HEK293T (cell line): ENCODE results near the gene FBXW7.

Experiments used
- CTCF ChIA-PET: fragments of 350-600 bp; formaldehyde crosslinking; extraction: SDS; loops from one replicate; lab custom pipeline; 2021; ENCODE audit warnings: antibody characterized with exemption, inconsistent platforms; lab: Yijun Ruan, JAX
- POLR2A ChIA-PET: fragments of 350-600 bp; formaldehyde crosslinking; extraction: SDS; loops from one replicate; lab custom pipeline; 2020; ENCODE audit warnings: antibody characterized with exemption, inconsistent platforms; lab: Yijun Ruan, JAX
- DNase-seq: peaks from one replicate; pipeline ENCODE4 v3.0.0; 2012; ENCODE audit warnings: mixed read lengths; ENCODE audit errors: extremely low spot score
- ARNT ChIP-seq: fragments of 450-650 bp; IDR thresholded peaks from 2 replicates; pipeline ENCODE4 v1.6.1; 2017; ENCODE audit warnings: mild to moderate bottlenecking
- BHLHE40 ChIP-seq: fragments of 450-650 bp; IDR thresholded peaks from 2 replicates; pipeline ENCODE4 v1.6.1; 2016; ENCODE audit warnings: mild to moderate bottlenecking, moderate library complexity, borderline replicate concordance
- CTBP1 ChIP-seq: fragments of 450-650 bp; IDR thresholded peaks from 2 replicates; pipeline ENCODE4 v1.6.1; 2016; ENCODE audit warnings: borderline replicate concordance
- ELF4 ChIP-seq: fragments of 450-650 bp; IDR thresholded peaks from 2 replicates; pipeline ENCODE4 v1.6.1; 2017; ENCODE audit warnings: antibody characterized with exemption
- FOXA1 ChIP-seq: fragments of 450-650 bp; IDR thresholded peaks from 2 replicates; pipeline ENCODE4 v1.6.1; 2016; ENCODE audit warnings: mild to moderate bottlenecking
- FOXK2 ChIP-seq: fragments of 450-650 bp; IDR thresholded peaks from 2 replicates; pipeline ENCODE4 v1.6.1; 2016; ENCODE audit warnings: mild to moderate bottlenecking
- FOXM1 ChIP-seq: fragments of 450-650 bp; IDR thresholded peaks from 2 replicates; pipeline ENCODE4 v1.6.1; 2017; ENCODE audit warnings: mild to moderate bottlenecking, borderline replicate concordance
- HDGF ChIP-seq: fragments of 450-650 bp; IDR thresholded peaks from 2 replicates; pipeline ENCODE4 v1.6.1; 2017; ENCODE audit warnings: antibody characterized with exemption, borderline replicate concordance
- L3MBTL2 ChIP-seq: fragments of 450-650 bp; conservative IDR thresholded peaks from 2 replicates; pipeline ENCODE4 v1.6.1; 2016; ENCODE audit warnings: mild to moderate bottlenecking
- LEF1 ChIP-seq: fragments of 450-650 bp; IDR thresholded peaks from 2 replicates; pipeline ENCODE4 v1.6.1; 2017; ENCODE audit warnings: mild to moderate bottlenecking, borderline replicate concordance
- NFRKB ChIP-seq: fragments of 450-650 bp; IDR thresholded peaks from 2 replicates; pipeline ENCODE4 v1.6.1; 2016; ENCODE audit warnings: mild to moderate bottlenecking, moderate library complexity
- SP1 ChIP-seq: fragments of 450-650 bp; IDR thresholded peaks from 2 replicates; pipeline ENCODE4 v1.6.1; 2017
- SUZ12 ChIP-seq: fragments of 450-650 bp; IDR thresholded peaks from 2 replicates; pipeline ENCODE4 v1.6.1; 2016; ENCODE audit warnings: mild to moderate bottlenecking
- TARDBP ChIP-seq: fragments of 450-650 bp; IDR thresholded peaks from 2 replicates; pipeline ENCODE4 v1.6.1; 2016
- ZNF384 ChIP-seq: fragments of 450-650 bp; IDR thresholded peaks from 2 replicates; pipeline ENCODE4 v1.6.1; 2016
- TF ChIP-seq, protein P1 (sequence below): fragments of 450-650 bp; IDR thresholded peaks from 2 replicates; pipeline ENCODE4 v1.6.1; 2016

The FBXW7 gene

DNA sequence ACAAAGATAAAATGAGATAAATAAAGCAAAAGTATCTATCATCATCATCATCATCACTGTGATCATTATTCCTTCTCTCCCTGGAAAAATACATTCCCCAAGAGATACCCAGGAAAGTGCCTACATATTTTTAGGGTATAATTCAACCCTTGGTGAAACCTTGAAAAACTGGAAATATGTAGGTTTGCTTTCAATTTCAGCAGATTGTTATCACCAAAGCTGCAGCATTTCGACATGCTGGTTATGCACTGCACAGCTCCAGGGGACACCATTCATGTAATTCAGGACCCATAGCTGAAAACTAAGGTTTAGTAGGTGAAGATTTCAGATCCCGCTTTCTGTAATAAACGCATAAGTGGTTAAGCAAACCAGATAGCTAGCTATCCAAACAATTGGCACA, 28.4 kb upstream of the FBXW7 start:
- no peak for DNase-seq
- TF ChIP-seq NFRKB (no peak), HDGF (no peak), FOXM1 (no peak), BHLHE40 (no peak), SP1 (no peak), FOXA1 (no peak), ELF4 (no peak), ZNF384 (no peak), TARDBP (no peak), ARNT (no peak), L3MBTL2 (no peak), SUZ12 (no peak), FOXK2 (no peak), LEF1 (no peak), CTBP1 (no peak)
- TF ChIP-seq, protein P1, sequence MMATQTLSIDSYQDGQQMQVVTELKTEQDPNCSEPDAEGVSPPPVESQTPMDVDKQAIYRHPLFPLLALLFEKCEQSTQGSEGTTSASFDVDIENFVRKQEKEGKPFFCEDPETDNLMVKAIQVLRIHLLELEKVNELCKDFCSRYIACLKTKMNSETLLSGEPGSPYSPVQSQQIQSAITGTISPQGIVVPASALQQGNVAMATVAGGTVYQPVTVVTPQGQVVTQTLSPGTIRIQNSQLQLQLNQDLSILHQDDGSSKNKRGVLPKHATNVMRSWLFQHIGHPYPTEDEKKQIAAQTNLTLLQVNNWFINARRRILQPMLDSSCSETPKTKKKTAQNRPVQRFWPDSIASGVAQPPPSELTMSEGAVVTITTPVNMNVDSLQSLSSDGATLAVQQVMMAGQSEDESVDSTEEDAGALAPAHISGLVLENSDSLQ, result no peak
- POLR2A ChIA-PET, result interaction anchor here (1.3 kb wide), 1 partner anchor 31 kb away, joined by 4 read pairs; no protein-coding TSS in a partner anchor
- CTCF ChIA-PET, result no interaction called here

DNA sequence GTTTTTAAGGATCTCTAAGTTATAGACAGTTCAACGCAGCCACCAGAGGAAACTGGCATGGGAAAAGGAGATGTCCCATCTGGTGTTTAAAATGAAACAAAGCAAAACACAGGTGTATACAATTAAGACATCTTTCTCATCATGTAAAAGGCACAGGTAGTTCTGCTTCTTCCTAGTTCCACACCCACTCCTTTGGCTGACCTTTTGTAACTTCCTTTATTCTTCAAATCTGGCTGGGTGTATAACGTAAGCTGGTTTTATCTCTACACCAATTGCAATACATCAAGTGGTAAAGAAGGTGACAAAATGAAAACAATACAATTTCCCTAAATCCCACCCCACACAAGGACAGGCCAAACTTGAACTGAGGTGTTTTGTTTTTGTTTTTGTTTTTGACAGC, 27.3 kb upstream of the FBXW7 start:
- CTCF ChIA-PET, result no interaction called here
- POLR2A ChIA-PET, result no interaction called here
- no peak for DNase-seq
- TF ChIP-seq BHLHE40 (no peak), SUZ12 (no peak), LEF1 (no peak), TARDBP (no peak), SP1 (no peak), ZNF384 (no peak), L3MBTL2 (no peak), FOXM1 (no peak), HDGF (no peak), ARNT (no peak), FOXA1 (no peak)
- TF ChIP-seq, protein P1, result no peak

DNA sequence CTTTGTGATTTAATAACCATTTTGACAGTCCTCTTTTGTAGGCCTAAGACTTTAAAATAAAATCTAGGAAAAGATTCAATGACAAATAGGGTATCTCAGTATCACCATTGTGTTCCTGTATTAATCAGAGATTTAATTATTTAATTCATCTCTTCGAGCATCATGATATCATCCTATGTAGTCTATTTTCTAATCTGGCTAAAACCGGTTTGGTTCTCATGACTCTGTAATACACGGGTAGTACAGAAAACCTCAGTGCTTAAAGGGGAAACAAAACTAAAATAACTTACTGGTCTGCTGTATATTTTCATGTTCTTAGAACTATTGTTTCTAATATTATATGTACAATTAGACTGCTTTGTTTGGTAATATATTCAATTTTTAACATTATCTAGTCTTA, 23.7 kb upstream of the FBXW7 start:
- CTCF ChIA-PET, result no interaction called here
- no peak for DNase-seq
- POLR2A ChIA-PET, result no interaction called here
- TF ChIP-seq ELF4 (no peak), TARDBP (no peak), SUZ12 (no peak), FOXA1 (no peak), SP1 (no peak), ARNT (no peak), FOXK2 (no peak), NFRKB (no peak), LEF1 (no peak)
- TF ChIP-seq, protein P1, result no peak

DNA sequence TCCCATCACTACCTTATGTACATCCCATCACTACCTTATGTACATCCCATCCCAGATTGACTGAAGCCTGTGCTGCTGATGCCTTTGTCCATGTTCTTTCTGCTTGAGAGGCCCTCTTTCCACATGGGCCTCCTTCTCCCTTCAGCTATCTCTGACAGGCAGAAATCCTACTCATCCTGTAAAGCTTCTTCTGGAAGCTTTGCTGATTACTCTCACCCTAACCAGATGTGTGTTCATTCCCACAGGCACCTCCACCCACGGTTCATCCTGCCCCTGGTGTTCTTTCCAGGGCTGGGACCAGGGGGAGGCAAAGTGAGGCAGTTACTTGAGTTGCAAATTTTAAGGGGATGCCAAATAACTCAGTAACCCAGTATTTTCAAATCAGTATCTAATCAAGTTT, 22.5 kb upstream of the FBXW7 start:
- no peak for DNase-seq
- POLR2A ChIA-PET, result no interaction called here
- CTCF ChIA-PET, result no interaction called here
- no peak for TF ChIP-seq ARNT

DNA sequence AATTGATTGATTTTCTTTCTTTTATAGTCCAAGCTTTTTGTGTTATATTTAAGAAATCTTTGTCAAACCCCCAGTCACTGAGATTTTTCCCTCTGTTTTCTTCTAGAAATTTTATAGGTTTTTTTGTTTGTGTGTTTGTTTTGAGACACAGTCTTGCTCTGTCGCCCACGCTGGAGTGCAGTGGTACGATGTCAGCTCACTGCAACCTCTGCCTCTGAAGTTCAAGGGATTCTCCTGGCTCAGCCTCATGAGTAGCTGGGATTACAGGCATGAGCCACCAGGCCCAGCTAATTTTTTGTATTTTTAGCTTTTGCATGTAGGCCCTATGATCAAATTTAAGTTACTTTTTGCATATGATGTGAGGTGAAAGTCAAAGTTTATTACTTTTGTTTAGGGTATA, 20.9 kb upstream of the FBXW7 start:
- TF ChIP-seq ZNF384 (no peak), HDGF (no peak), CTBP1 (no peak), BHLHE40 (no peak), SP1 (no peak), ELF4 (no peak), FOXK2 (no peak)
- CTCF ChIA-PET, result interaction anchor here (0.6 kb wide), 1 partner anchor 49 kb away, joined by 4 read pairs; no protein-coding TSS in a partner anchor
- POLR2A ChIA-PET, result no interaction called here
- no peak for DNase-seq

- ChIA-PET POLR2A (no interaction called here), CTCF (interaction anchor here (0.6 kb wide), 1 partner anchor 50 kb away, joined by 4 read pairs; no protein-coding TSS in a partner anchor)
- no peak for TF ChIP-seq LEF1
- no peak for TF ChIP-seq SUZ12
- no peak for TF ChIP-seq HDGF
- TF ChIP-seq NFRKB, result no peak
- no peak for TF ChIP-seq SP1
- TF ChIP-seq, protein P1, result no peak
- TF ChIP-seq L3MBTL2, result no peak
- no peak for TF ChIP-seq FOXK2
- no peak for TF ChIP-seq CTBP1
- no peak for TF ChIP-seq ARNT
- TF ChIP-seq ELF4, result no peak
- TF ChIP-seq FOXA1, result no peak
- TF ChIP-seq ZNF384, result no peak
- no peak for TF ChIP-seq FOXM1
- no peak for TF ChIP-seq TARDBP
- TF ChIP-seq BHLHE40, result no peak
- DNase-seq, result no peak
Observed at GRCh38 chr4:152556283-152556682, 20.4 kb upstream of the FBXW7 start.
